Measurements from ENCODE around the gene ABCC2.
A peak's percentile ranks its signal among the peaks of the same experiment; 100 is the strongest.
"Not testable (repeated sequence)": the region's sequence is repeated elsewhere in the genome, so short reads cannot be mapped to it uniquely, and the experiment has no call there.

ABCC2 gene

GRCh38 chr10:99855479-99856071, 73.1 kb downstream of the ABCC2 start:
- DNase-seq, result no peak

DNA sequence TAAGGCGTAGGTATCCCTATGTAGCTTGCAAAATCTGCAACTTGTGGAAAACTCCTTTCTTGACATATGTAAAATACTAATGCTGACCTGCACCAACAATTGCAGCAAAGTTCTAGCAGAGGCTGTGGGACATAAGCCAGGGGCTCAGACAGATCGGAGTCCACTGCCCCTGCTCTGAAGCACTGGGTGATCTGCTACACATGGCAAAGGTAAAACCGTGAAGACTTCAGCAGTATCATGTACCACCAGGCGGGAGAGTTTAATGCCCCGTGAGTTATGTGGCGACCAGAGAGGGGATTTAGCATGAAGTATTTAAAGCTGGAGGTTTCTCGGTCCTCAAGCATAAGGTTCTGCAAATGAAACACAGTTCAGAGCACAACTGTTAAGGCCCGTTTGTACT, 76.4 kb downstream of the ABCC2 start:
- no peak for DNase-seq

DNA sequence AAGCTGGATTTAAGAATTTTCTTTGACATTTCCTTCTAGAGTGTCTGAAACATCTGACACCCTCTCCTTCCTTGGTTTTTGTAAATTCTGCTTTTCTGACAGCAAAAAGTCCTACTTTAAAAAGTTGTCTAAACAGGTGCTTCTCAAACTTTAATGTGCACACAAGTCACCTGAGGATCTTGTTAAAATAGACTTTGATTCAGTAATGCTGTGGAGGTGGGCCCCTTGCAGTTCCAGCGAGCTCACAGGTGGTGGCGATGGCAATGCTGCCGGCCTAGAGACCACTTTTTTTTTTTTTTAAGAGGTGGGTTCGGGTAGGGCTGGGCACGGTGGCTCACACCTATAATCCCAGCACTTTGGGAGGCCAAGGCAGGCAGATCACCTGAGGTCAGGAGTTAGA, 77.1 kb downstream of the ABCC2 start:
- no peak for DNase-seq

- no peak for DNase-seq
These were observed 78.0 kb downstream of the ABCC2 start for GRCh38 chr10:99860466-99860865.

- peak; percentile 94 for DNase-seq
These were observed 81.2 kb downstream of the ABCC2 start for GRCh38 chr10:99863535-99864240.

GRCh38 chr10:99867250-99867649, 84.8 kb downstream of the ABCC2 start:
- not testable (repeated sequence) for DNase-seq

DNA sequence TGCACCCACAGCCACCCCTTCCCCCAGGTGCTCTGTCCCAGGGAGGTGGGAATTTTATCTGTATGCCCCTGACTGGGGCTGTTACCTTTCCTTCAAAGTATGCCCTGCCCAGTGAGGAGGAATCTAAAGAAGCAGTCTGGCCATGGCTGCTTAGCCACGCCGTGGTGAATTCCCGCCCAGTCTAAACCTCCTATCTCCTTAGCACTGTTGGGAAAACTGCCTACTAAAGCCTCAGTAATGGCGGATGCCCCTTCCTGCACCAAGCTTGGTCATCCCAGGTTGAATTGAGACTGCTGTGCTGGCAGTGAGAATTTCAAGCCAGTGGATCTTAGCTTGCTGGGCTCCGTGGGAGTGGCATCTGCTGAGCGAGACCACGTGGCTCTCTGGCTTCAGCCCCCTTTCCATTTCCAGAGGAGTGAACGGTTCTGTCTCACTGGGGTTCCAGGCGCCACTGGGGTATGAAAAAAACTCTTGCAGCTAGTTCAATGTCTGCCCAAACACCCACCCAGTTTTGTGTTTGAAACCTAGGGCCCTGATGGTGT, 87.2 kb downstream of the ABCC2 start:
- DNase-seq, result no peak

DNA sequence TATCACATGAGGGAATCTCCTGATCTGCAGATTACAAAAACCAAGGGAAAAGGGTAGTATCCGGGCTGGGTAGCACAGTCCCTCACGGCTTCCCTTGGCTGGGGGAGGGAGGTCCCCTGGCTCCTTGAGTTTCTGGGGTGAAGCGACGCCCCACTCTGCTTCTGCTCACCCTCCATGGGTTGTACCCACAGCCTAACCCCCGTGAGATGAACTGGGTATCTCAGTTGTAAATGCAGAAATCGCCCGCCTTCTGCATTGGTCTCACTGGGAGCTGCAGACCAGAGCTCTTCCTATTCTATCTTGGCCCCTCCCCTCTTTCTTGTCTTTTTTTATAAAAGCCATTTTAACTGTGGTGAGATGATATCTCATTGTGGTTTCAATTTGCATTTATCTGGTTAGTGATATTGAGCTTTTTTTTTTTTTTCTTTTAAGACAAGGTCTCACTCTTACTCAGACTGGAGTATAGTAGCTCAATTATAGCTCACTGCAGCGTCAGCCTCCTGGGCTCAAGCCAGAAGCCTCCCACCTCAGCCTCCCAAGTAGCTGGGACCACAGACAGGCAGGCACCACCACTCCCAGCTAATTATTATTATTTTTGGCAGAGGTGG, 87.8 kb downstream of the ABCC2 start:
- peak; percentile 39 for DNase-seq

- DNase-seq, result peak; percentile 19
These were observed 90.1 kb downstream of the ABCC2 start for GRCh38 chr10:99872367-99873162.

GRCh38 chr10:99873846-99874245, 91.4 kb downstream of the ABCC2 start:
- DNase-seq, result no peak

- no peak for DNase-seq
These were observed 92.1 kb downstream of the ABCC2 start for GRCh38 chr10:99874341-99875085.

DNA sequence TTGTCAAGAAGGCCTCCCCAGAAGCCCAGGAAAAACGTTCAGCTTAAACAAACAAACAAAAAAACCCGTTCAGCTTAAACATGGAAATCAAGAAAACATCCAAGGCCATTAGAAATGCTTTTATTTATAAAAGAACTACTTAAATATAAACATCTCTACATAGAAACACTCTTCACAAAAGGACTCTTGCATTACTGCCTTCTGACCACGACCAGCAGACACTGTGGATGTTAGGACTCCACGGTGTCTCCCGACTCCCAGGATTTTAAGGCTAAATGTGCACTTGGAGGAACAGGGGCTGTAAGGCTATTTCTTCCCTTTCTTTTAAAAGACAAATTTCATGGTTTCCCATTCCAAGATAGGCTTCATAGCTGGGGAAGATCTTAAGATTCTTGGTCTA, 93.0 kb downstream of the ABCC2 start:
- no peak for DNase-seq

DNA sequence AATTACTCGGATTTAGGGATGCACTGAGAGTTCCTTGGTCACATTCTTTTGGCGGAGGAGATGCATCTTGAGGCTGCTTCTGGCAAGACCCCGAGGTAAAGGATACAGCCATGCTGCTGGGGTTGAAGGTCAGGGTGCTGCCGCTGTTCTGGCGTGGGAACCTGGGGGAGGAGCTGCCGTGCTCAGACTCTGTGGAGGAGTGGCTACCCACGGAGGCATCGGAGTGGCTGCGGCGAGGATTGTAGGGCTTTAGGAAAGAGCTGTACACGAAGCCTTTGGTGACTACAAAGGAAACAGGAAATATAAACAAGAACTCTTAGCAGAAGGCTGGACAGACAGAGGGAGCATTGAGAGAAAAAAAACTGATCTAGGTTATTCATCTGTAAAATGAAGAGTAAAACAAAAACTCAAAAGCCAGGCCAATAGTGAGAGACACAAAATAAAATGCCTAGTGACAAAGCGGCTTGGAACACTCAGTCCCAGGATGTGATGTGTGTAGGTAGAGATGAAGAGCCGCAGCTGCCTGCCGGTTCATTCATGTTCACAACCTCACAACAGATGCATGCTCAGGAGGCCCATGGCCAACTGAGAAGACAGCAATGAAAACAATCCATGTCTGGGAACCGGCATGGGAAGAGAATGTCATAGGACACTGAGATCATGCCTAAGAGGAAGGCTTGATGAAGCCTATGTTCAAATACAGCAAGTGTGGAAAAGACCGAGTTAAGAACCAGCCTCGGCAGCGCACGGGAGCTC, 97.8 kb downstream of the ABCC2 start:
- DNase-seq, result no peak

DNA sequence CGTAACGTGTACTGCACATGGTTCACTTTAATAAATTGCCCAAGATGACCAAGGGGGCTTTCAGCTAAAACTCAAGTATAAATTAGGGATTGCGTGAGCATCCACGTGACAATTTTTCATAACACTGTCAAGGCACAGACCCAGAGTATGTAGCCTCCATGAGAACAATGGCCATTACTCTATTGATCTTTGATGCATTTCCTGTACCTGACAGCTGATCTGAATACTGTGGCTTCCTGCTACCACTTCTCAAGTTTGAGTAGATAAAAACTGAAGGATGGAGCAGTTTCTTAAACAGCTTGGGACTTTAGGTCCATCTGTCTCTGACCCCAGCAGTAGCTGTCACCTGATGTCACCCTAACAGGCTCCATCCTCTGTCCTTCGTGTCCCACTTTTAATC, 98.9 kb downstream of the ABCC2 start:
- no peak for DNase-seq

GRCh38 chr10:99883523-99883922, 101.1 kb downstream of the ABCC2 start:
- DNase-seq, result no peak

DNA sequence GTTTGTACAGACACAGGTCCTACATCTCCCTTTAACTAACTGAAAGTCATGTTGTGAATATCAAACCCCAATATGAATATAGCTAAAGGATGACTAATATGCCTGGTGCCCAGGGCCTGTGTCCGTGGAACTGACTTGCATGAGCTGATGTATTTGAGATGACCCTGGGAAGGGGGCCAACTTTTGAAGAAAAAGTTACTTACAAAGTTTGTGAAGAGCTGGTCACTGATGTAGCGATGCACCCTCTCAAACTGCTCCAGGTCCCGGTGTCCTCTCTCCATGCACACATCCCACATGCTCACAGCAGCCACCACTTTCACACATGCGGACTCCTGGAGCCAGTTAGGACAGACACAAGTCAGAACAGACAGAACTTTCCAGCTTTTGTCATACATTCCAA, 106.2 kb downstream of the ABCC2 start:
- peak; percentile 20 for DNase-seq

- no peak for DNase-seq
These were observed 112.2 kb downstream of the ABCC2 start for GRCh38 chr10:99894613-99895012.

DNA sequence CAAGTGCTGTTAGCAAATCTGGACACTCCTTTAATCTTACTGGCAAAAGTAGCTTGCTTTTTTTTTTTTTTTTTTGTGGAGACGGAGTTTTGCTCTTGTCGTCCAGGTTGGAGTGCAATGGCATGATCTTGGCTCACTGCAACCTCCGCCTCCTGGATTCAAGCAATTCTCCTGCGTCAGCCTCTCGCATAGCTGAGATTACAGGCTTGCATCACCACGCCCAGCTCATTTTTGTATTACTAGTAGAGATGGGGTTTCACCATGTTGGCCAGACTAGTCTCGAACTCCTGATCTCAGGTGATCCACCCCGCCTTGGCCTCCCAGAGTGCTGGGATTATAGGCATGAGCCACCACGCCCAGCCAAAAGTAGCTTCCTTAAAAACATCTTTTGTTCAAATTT, 112.6 kb downstream of the ABCC2 start:
- not testable (repeated sequence) for DNase-seq

- no peak for DNase-seq
These were observed 113.4 kb downstream of the ABCC2 start for GRCh38 chr10:99895867-99896266.

Data from fibroblast of skin of right quadriceps (primary cell).